Activated CD8-positive, alpha-beta memory T cell treated with anti-CD3 and anti-CD28 coated beads for 4 hours (primary cell): Measurements from ENCODE around the gene CLDN14.

Experiments used
- DNase-seq, 2 donors: peaks; one replicate each; pipeline ENCODE4 v3.0.0-alpha.2; 2020; ENCODE audit warnings: low read depth in 2 of 2

The CLDN14 gene

GRCh38 chr21:36471254-36471723 is 8.6 kb downstream of the CLDN14 start:
- DNase-seq, result no peak

- no peak for DNase-seq
Observed at GRCh38 chr21:36470294-36470693, 9.6 kb downstream of the CLDN14 start.

DNA sequence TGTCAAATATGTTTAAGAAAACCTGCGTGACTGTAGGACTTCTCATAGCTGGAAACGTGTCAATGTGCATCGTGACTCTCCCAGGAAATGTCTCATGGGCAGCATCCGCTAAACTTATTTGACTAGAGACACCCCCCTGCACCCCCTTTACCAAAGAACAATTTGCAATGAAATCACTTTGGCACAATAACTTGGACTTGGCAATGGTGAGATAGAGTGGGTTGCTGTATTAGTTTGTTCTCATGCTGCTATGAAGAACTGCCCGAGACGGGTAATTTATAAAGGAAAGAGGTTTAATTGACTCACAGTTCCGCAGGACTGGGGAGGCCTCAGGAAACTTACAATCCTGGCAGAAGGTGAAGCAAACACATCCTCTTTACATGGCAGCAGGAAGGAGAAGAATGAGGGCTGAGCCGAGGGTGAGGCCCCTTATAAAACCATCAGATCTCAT is 13.8 kb downstream of the CLDN14 start:
- no peak for DNase-seq

DNA sequence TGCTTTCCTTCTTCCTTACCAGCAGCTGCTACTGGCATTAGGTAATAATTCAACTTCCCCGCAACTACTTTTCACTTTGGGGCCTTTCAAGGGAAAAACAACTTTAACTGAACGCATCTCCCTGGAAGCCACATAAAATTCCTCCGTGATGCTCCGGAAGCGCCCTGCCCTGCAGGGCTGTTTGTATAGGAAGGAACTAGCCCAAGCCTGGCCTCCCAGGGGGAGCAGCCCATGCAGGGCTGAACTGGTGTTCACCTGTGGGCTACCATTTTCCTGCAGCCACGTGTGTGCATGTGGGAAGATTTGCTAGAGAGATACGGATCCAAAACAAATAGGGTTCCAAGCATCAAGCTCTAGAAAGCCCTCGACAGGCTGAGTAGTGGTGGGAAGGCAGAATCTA is 14.4 kb downstream of the CLDN14 start:
- no peak for DNase-seq

GRCh38 chr21:36464590-36464989 is 15.3 kb downstream of the CLDN14 start:
- no peak for DNase-seq

GRCh38 chr21:36463991-36464390 is 15.9 kb downstream of the CLDN14 start:
- DNase-seq, result no peak

DNA sequence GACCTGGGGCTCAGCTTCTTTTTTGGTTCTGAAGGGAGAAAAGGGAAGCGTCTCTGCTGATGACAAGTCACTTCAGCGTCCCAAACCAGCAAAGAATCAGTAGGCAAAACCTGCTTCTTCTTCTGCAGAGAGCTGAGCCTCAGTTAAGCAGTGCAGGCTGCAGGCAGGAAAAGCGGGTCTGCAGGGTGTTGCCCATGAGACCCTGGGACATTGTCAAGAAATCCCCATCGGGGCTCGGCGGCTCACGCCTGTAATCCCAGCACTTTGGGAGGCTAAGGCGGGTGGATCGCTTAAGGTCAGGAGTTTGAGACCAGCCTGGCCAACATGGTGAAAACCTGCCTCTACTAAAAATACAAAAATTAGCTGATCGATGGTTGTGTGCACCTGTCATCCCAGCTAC is 16.7 kb downstream of the CLDN14 start:
- DNase-seq, result no peak

DNA sequence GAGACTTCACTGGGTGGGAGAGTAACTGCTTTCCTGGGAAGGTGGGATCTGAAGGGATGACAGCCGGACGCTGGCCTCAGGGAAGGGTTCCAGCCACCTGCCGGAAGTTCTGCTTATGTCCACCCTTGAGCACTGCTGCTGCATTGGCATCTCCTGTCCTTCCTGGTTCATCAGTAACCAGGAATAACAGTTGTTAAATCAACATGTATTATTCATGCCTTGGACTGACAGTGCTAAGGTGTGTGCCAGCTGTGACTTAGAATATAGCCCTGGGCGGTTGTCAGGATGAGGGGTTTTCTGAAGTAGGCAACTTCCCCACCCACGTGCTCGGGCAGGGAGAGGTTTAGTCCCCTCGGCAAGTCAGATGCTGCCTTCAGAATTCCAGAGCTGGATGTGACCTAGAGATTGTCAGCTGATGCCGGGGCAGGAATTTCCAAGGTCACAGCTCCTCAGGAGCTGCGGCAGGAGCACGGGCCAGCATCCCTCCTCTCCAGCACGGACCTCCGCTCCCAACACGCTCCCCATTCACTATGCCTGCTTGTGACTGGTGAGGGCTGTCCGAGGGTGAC is 17.9 kb downstream of the CLDN14 start:
- DNase-seq, result no peak

DNA sequence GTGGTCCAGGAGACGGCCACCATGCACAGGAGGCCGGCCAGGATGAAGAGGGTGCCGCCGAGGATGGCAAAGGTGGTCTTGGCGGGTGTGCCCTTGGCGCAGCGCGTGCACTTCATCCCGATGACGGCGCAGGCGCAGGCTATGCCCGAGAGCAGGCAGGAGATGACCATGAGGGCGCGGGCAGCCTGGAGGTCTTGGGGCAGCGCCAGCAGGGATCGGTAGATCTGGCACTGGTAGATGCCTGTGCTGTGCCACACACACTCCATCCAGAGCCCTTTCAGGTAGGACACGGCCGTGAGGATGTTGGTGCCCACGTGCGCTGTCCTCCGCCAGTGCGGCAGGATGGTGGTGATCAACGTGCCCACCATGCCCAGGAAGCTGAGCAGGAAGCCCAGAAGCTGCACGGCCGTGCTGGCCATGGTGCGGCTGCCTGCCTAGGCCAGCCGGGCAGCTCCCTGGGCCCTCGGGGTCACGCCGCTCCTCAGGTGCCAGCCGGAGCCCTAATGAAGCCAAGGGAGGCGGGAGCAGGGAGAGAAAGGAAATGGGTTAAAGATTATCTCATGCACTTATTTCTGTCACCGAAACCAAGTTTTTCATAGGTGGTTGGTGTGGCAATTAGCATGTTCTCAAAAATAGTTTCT is 18.5 kb downstream of the CLDN14 start:
- DNase-seq, result no peak

- no peak for DNase-seq
Observed at GRCh38 chr21:36460866-36461265, 19.1 kb downstream of the CLDN14 start.

DNA sequence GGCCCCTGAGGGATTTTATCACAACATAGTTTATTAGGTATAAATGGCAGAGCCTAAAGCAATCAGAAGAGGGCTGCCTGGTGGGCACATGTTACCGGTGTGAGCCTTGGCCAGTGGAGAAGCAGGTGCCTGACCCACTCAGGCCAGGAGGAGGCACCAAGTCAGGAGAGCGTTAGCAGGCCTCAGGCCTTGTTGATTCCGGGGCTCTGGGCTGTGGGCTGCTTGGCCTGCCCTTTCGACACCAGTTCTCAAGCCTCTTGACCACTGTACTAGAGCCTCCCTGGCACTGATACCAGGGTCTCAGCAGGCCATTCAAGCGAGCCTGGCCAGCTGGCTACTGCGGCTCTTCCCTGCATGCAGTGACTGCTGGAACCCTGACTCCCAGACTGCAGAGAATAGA is 20.8 kb downstream of the CLDN14 start:
- no peak for DNase-seq

GRCh38 chr21:36456729-36457414 is 23.1 kb downstream of the CLDN14 start:
- DNase-seq, result no peak

GRCh38 chr21:36454706-36455105 is 25.2 kb downstream of the CLDN14 start:
- DNase-seq, result no peak

DNA sequence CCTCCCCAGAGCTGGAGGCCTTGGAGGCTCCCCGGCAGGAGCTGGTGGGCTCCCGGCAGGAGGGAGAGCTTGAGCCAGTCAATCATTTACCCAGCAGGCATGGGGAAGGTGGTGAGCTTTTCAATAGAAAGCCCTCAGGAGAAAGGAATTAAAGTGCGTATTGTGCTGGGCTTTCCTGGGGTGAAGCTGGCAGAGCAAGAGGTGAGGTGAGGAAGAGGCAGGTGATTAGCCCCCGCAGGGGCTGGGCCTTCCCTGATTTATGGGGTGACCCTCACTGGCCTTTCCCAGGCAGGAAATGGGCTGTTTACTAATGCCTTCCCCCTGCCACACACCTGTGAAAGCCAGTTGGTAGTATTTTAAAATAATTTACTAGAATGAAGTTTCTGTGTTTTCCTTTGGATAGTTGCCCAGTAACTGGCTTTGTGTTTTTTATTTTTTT is 25.8 kb downstream of the CLDN14 start:
- no peak for DNase-seq

DNA sequence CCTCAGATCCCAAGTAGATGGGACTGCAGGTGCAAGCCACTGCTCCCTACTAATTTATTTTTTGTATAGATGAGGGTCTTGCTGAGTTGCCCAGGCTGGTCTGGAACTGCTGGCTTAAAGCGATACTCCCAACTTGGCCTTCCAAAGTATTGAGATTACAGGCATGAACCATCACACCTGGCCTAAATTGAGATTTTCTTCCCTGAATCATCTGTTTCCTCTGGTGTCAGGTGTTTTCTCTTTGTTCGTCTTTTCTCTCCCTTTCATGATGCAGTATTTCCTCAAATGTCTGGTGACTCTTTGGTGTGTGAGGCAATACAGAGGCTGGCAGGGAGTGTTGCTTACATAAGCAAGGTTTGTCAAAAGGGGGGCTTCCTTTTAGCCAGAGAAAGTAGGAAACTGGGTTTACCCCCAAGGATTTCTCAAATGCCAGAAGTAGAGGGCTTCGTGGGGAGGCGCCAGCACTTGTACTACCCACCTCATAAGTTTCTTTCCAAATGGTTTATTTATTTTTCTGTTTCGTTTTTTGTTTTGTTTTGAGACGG is 27.6 kb downstream of the CLDN14 start:
- DNase-seq, result no peak

GRCh38 chr21:36451506-36451905 is 28.4 kb downstream of the CLDN14 start:
- DNase-seq, result no peak

DNA sequence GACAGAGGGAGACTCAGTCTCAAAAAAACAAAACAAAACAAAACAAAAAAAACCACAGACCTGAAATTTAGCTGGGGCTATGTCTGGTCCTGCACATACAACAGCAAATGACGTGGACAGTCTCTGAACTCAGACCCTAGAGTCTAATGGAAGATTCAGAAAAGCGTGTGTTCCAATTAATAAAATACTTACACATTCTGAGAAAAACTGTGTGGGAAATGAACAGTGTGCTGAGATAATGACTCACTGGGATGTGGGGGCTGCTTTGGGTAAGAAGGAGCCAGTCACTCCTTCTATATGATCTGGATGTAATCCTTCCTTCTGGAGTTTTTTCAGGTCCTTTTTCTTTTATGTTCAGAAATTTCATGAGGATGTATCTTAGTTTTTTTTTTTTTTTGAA is 29.4 kb downstream of the CLDN14 start:
- no peak for DNase-seq

DNA sequence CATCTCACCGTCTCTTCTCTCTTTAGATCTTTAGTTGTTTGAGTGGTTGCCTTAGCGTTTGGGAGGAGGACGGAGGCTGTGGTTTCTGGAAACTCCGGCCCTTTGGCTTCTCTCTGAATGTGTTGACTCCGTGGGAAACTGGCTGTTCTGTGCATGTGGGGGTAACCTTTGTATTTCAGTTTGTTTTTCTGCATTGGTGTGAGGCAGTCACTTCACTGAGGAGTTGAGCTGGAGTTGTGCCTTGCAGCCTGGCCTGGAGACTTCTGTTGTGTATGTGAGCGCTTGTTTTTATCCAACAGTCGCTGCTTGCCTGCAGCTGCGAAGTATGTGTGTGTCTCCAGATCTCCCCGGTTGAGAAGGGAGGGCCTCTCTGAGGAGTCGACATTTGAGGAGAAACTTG is 33.6 kb downstream of the CLDN14 start:
- no peak for DNase-seq

- no peak for DNase-seq
Observed at GRCh38 chr21:36441715-36442114, 38.2 kb downstream of the CLDN14 start.

GRCh38 chr21:36437745-36438128 is 42.2 kb downstream of the CLDN14 start:
- DNase-seq, result no peak

DNA sequence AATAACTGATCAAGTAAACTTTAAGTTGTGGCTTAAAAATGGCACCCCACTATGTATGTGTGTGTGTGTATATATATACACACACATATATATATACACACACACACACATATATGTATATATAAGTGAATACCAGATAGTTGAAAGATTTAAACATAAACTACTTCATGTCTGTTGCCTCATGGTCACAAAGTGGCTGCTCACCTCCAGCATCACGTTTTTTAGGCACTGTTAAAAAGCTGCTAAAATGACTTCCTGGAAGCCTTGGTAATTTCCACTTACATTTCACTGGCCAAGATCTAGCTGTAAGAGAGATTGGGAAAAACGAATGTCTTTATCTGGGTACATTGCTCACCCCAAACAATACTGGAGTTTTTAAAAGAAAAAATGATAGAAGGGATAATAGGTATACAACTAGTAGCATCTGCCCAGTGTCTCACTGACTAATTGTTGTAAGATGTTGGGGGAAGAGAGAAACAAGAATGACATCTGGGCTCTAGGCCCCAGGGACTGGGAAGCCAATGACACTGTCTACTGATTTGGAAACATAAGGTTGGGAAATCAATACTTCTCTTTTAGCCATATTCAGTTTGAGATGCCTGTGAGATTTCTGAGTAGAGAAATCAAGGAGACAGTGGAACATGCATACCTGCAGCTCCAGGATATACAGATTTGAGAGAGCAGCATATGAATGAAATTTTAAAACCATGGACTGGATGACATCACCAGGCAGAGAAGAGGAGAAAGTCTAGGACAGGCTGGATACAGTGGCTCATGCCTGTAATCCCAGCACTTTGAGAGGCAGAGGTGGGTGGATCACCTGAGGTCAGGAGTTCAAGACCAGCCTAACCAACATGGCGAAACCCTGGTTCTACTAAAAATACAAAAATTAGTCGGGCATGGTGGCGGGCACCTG is 42.8 kb downstream of the CLDN14 start:
- no peak for DNase-seq

DNA sequence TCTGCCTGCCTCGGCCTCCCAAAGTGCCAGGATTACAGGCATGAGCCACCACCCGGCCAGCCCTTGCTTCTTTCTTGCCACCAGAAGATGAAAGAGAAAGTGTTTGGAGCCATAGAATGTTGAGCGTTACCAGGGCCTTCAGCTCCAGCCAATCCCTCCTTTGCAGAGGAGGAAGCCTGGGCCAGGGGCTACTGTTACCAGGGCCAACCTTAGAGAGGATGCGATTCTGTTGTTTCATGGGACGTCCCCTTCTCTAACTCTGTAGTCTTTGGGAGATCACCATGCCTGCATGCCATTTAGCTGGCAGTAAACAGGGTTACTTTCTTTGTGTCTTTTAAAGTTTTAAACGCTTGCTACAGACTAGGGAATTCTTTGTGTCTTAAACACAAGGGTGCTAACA is 45.8 kb downstream of the CLDN14 start:
- DNase-seq, result no peak
